Measurements from ENCODE around the gene TNIP3.
"Not testable (repeated sequence)": the region's sequence is repeated elsewhere in the genome, so short reads cannot be mapped to it uniquely, and the experiment has no call there.

Gene TNIP3, protein sequence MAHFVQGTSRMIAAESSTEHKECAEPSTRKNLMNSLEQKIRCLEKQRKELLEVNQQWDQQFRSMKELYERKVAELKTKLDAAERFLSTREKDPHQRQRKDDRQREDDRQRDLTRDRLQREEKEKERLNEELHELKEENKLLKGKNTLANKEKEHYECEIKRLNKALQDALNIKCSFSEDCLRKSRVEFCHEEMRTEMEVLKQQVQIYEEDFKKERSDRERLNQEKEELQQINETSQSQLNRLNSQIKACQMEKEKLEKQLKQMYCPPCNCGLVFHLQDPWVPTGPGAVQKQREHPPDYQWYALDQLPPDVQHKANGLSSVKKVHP

DNA sequence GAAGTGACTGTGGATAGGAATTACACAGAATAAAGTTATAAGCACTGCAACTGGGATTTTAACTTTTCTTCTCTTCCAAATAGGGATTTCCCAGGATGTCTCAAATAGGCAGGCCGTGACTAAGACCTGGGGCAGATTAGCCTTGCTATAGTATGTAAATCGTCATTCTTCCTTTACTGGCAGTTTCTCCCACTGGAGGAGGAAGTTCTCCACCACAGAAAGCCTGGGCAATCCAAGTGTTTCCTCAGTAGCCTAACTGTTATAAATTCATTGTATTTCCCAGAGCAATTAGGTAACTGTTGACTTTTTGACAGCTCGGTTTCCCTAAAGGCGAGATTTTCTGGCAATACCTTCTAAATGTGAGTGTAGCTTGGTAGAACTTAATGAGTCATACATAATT is at the start of gene TNIP3:
Gene TNIP3, minus strand, starts transcription at position 31 of the 400 bp plus-strand sequence. CDS start 196 bp downstream, outside the sequence.
- no peak for DNase-seq

DNA sequence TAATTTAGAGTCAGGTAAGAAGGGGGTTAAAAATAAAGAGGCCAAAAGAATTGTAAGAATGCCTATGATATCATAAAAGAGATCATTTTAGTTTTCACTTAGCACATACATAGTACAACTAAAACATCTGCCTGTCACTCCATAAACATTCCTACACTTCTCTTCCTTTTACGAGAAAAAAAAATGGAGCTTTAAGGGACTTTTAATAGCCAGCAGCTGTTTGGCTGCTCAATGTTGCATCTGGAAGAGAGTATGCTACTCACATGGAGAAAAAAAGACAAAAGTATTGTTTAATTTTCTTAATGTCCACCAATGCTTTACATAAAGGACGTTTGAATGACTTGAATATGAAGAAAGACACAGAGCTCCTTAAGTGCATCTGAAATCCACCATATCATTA is 48.7 kb upstream of the TNIP3 start:
- no peak for DNase-seq

DNA sequence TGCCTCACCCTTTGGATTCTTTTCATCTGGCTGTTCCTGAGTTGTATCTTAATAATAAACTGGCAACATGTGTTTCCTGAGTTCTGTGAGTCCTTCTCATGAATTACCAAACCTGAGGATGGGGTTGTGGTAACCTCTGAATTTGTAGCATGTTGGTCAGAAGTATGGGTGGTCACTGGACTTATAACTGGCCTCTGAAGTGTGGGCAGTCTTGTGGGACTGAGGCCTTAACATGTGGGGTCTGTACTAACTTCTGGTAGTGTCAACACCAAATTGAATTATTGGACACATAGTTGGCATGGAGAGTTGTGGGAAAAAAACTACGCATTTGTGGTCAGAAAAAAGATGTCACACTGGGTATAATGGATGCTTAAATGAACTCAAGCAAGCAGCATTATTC is 45.0 kb upstream of the TNIP3 start:
- DNase-seq: no peak

DNA sequence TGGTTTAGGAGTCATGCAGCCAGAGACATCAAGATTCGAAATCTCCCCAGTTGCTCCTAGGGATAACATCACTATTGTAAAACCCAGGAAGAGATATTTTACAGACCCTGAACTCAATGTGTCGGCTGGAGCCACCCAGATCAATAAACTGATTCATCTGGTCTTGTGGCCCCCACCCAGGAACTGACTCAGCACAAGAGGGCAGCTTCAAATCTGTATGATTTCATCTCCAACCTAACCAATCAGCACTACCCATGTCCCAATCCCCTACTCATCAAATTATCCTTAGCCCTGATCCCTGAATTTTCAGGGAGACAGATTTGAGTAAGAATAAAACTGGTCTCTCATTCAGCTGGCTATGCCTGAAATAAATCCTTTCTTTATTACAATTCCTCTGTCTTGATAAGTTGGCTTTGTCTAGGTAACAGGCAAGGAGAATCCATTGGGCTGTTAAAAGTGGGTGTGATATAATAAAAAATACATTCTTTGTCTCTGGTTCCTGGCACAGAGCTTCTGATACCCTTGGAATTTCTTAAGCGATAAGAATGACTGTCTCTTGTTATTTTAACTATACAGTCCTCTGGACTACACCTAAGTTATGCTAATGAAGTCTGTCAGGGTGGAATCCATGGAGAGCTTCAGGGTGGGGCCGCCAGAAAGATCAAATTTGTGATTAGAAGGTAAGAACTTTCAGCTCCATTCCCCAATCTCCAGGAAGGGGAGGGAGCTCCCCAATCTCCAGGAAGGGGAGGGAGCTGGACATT is 44.3 kb upstream of the TNIP3 start:
- DNase-seq: no peak

DNA sequence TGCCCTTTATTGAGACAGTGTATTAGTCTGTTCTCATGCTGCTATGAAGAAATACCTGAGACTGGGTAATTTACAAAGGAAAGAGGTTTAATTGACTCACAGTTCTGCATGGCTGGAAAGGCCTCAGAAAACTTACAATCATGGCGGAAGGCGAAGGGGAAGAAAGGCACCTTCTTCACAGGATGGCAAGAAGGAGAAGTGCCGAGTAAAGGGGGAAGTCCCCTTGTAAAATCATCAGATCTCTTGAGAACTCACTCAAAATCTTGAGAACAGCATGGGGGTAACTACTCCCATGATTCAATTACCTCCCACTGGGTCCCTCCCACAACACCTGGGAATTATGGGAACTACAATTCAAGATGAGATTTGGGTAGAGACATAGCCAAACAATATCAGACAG is 41.7 kb upstream of the TNIP3 start:
- not testable (repeated sequence) for DNase-seq

DNA sequence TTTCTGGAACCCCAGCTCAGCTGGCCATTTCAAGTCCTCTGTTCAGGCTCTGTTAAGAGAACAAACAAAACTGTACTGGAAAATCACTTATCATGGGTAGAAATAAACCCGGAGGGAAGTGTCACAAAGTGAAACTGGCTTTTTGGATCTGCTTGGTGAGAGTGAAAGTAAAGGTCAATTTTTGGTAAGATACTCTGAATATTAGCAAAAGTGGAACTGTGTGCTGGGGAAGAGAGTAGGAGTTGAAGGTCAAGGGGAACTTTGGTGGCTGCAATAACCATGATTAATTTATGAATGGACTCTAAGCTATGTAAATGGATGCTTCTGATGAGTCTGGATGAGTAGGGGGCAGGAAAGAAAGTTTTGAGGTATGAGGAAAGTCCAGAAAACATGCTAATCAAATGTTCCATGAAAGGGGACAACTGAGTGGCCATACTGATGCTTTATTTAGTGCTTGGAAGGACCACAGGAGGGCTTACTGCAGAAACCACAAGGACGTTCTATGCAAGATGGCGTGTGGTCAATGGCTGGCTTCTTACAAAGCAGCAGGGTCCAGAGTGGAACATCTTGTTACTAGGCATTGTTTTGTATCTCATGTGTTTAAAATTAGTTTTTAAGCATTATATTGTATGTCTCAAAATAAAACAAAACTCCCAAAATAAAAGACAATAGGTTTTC is 36.8 kb upstream of the TNIP3 start:
- DNase-seq: no peak

DNA sequence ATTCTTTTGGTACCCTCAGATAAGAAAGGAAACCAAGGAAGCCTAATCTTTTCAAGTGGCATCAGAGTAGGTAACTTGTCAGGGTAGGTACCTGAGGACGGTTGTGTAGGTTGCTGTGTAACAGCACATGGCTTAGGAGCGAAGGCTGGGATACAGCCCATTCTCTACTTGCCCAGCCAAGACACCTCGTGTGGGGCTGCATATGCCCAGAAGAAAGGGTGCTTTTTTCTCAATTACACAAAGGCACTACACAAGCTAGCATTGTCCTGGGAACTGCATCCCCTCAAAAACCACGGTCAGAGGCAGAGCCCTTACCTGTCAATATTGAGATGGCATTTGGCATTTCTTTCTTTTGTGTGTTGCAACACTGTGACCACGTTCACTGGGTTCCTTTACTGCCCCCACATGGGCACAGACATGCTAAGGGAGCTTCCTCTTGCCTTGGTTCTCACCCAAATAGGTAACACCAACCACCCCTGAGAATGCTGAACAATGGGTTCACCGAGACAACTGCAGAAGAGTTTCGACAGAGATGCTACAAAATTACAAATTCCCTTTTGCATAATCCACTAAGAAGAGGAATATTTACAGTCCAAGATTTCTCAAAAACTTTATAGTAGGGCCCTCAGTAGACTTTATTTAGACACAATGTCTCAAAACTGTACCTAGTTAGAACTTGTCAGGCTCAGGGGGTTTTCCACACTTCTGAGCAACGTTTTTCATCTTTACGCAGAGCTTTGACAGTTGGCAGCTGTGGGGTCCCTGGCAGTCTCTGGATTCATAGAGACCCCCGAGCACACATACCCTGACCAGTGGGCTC is 35.8 kb upstream of the TNIP3 start:
- no peak for DNase-seq

DNA sequence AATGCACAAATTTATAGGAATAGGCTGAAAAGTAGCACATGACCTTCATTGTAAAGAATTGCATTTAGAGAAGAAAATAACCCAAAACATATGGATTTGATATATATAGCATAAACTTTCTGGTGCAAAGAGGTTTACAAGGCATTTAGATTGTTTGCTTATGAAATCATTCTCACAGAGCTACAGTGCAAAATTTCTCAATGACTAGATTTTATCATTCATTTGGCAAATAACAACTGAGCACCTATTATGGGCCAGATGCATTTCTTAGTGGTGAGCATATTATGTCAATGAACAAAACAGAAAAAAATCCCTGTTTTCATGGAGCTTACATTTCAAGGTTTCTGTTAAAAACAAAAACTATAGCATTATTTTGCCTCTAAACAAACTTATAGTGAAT is 34.1 kb upstream of the TNIP3 start:
- no peak for DNase-seq

DNA sequence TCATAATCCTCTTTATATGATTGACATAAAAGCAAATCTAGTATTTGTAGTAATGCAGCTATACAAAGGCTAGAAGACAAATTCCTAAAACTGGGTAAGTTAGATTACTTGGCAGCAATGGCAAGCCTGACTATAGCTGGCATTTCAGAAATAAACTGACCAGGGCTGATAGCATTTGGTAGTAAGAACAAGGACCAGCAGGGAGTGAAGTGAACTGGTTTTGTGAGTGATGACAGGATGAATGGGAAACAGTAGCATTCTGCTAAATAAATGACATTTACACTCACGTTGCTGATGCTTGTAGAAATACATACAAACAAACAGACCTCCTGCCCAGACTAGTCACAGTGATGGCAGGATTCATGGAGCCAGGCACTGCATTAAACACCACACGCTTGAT is 31.5 kb upstream of the TNIP3 start:
- DNase-seq: no peak

DNA sequence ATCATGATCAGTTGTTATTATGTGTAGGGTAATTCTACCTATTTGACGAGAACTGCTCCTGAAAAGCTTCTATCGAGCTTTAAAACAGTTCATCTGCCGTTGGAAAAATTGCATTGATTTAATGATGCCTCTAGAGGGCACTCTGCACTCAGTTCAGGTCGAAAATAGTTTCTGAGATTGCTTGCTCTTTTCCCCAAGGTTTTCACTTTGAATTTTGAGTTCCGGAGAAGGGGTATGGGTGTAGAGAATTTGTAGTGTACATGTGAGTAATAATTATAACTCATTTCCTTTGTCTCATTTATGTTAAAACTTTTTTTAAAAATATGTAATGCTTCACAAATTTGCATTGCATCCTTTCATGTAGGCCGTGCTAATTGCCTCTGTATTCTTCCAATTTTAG is 28.4 kb upstream of the TNIP3 start:
- DNase-seq: peak in 1 of 2 donors; percentile 41

DNA sequence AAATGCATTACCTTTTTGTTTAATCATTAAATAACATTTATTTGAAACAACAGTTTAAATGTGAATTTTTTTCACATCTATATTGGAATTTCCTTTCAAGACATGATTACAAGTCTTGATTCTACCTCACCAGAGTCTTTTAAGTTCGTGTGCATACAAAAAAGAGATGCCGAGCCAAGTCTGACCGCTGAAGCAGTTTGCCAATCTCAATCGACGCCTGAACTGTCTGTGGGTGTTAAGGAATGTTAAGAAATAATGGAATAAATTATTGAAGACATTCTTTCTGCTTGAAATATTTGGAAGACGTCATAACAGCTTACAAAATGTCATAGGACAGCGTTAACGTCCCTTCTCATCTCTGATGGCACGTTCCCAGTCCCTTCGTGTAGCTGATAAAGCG is 27.9 kb upstream of the TNIP3 start:
- DNase-seq: no peak

DNA sequence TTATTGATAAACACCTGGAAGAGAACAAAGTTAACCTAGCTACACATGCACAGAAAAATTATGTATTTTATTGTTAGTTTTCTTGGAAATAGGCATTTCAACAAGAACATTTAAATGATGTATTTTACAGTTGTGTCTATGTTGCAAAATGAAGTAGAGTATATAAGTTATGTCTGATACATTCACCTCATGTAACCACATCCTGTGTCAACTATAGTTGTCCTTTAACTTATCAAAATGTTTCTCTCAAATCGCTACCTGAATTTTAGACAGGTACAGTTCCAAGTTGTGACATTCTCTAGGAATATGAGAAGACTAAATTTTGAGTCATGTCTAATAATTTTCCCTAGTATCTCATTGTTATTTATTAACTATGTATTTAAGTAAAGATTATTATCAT is 27.2 kb upstream of the TNIP3 start:
- no peak for DNase-seq

DNA sequence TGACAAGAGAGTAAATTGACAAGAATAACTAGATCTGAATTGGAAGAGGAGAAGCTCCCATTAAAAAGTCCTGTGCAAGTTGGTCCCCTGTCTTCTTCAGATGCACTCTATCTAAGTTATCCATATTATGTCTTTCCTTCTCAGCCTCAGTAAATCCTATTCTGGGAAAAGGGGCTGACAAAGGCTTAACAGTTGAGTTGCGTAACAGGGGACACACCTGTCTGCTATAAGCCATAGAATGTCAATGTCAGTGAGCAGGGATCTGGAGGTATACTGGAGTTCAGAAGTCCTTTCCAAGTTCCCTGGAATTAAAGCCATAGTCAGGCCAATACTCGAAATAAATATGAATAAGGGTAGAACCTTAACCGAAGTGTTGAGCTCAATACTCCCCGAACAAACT is 26.3 kb upstream of the TNIP3 start:
- no peak for DNase-seq

DNA sequence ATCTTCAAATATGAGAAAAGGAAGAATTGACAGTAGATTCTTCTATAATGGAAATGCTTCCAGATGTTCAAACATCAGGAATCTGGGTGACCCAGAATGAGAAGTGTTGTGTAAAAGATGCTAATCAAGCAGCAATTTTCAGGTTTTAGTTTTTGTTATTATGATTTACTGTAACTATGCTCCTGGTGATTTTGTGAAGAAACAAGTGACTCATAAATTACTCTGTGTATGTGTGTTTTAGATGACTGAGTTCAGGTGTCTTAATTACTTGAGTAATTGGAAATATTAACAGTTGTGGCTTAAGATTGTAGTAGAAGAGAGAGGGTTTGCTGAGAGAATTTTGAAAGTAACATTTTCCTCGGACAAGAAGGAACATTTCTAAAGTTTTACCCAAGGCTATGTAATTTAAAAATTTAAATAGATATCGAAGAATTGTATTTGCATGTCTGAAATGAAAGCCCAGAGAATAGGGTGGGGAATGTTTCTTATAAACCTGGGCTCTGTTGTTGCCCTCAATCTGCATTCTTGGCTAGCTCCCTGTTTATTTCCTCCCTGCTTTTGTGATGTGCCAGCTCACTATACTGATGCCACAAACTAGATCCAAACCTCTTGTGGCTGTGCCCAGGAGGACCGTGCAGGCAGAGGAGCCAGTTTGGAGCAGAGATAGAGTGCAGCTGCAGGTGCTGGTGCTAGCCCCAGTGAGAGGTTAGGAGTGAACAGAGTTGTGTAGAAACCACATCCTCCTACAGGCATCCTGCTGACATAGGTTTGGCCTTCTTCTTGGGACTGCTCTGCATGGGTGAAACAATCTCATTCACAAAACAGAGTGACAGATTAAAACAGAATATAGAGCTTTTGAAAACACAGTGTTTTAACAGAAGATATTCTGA is 25.4 kb upstream of the TNIP3 start:
- DNase-seq: no peak

DNA sequence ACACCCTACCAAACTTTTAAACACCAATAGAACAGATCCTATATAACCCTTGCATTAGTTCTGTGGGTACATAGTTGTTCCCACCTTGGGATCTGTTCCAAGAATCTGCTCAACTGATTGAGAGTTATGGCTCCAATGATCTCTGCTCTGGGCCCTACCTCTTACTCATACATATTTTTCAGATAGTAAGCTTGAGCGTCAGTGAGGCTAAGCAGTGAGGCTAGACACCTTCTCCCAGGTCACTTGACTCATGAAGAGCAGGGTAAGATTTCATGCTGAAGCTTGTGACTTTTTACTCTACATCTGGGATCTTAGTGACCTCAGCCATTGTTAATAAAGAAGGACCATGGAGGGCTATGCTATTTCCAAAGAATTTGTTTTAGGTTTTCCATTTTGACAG is 23.1 kb upstream of the TNIP3 start:
- DNase-seq: no peak

DNA sequence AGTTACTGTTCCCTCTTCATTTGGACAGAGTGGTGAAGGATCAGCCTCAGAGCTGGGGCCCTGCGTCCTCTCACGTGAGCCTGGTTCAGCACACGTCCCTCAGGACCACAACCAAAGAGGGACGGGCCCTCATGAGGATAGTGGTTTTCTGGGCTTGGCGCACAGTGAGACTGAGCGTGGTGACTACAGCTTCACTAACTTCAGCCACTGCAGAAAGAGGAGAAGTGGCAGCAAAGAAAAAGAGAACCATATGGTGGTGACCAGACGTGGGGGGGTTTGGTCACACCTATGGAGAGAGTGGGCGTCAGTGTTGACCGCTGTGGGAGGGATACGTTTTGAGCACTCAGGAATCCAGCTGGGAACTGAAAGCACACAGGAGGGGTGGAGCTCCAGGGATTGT is 21.8 kb upstream of the TNIP3 start:
- no peak for DNase-seq

DNA sequence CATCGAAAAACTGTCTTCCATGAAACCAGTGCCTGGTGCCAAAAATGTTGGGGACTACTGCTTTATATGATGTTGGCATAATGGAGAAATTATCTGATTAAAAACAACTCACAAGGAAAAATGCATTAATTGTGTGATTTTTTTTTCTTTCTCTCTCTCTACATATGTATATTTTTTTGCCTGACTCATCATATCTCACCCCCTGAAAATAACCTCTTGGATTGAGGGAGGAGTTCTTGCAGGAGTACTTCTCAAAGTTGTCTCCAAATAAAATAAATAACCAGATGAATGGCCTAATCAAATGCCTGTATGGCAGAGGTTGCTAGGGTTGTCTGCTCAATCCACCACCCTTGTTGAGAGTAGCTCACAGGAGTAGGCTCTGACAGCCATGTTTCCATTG is 19.9 kb upstream of the TNIP3 start:
- no peak for DNase-seq

DNA sequence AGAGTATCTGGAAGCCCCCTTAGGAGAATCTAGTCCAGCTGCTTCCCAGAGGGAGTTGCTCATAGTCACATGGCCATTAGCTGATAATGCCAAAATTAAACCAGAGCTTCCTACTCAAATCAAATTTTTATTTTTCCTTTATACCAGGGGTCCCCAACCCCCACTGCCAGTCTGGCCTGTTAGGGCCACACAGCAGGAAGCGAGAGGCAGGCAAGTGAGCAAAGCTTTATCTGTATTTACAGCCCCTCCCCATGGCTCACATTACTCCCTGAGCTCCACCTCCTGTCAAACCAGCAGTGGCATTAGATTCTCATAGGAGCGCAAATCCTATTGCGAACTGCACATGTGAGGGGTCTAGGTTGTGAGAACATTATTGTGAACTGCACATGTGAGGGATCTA is 19.2 kb upstream of the TNIP3 start:
- DNase-seq: no peak

DNA sequence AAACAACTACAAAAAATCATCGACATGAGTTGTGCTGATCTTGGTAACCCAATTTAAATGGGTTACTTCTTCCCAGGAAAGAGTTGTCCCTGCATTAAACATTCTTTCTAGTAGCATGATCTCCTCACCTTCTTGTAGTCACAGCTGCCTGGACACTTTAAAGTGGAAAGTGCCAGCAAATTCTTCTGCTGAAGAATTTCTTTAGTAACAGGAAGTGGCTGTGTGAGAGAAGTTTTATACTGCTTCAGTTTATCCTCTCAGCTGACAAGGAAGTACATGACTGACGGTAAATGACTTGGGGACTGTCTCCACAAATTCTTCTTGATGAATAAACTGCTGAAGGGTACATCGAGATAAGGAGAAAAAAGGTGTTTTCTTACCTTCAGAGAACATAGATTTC is 18.2 kb upstream of the TNIP3 start:
- peak in 1 of 2 donors; percentile 12 for DNase-seq

DNA sequence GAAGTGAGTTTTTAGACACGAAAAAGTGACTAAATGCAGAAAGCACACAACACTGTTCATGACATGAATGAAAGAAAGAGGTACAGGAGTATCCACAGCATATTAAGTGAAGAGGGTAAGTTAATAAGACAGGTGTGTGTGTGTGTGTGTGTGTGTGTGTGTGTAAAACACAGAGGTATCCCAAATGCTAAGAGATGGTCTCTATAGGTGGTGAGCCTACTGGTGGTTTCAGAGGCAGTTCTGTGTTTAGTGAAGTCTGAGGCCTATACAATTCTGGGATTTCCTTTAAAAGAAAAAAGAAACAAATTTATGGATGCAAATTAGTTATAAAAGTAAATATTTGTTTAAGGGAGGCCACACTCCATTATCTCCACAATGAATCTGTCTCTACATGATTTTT is 17.4 kb upstream of the TNIP3 start:
- DNase-seq: no peak

DNA sequence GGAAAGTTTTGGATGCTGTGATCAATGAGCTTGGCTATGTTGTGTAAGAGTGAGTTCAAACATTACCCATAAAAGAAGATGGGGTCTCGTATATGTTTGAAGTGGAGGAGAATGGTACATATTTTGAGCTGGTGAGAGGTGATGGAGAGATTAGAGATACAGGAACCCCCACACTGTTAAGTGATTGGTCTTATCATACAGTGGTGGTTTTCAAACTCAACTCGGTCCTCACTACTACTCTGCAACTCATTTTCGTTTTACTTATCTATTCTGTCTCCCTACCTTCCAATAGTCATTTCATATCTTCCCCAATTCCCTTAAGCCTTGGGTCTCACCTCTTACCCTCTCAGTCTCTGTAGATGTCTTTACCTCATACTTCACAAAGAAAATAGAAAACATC is 16.4 kb upstream of the TNIP3 start:
- no peak for DNase-seq
